Astrocyte (in vitro differentiated cells and primary cell): ENCODE measurements around the gene PLA2G3. TPM values are rescaled to one million over a fixed set of nuclear protein-coding genes. Genes with fewer than 3 reads are reported as not detected.

Source experiments
- DNase-seq: peaks from one replicate; pipeline ENCODE4 v3.0.0-alpha.2; 2010; ENCODE audit warnings: low read depth
- FAIRE-seq: peaks from 2 replicates; lab custom pipeline; 2011; peaks lifted over from hg19 to GRCh38; lab: Jason Lieb, UNC
- H2AFZ ChIP-seq: 2 replicates; pipeline ENCODE4 v1.6.0; 2012; ENCODE audit warnings: low read depth, low read length, inconsistent platforms
- H3K27ac ChIP-seq: 2 replicates; pipeline ENCODE4 v1.5.1; 2011; ENCODE audit warnings: low read depth, low read length, inconsistent platforms
- H3K27me3 ChIP-seq: 2 replicates; pipeline ENCODE4 v1.6.0; 2011; ENCODE audit warnings: low read length, inconsistent platforms; ENCODE audit not compliant: insufficient read depth
- H3K36me3 ChIP-seq: 2 replicates; pipeline ENCODE4 v1.5.1; 2011; ENCODE audit warnings: low read length, inconsistent platforms; ENCODE audit not compliant: insufficient read depth
- H3K4me1 ChIP-seq: 2 replicates; pipeline ENCODE4 v1.5.1; 2011; ENCODE audit warnings: low read length, inconsistent platforms; ENCODE audit not compliant: insufficient read depth
- H3K4me2 ChIP-seq: 2 replicates; pipeline ENCODE4 v1.6.0; 2012; ENCODE audit warnings: low read length, inconsistent platforms
- H3K4me3 ChIP-seq: 2 replicates; pipeline ENCODE4 v1.5.1; 2011; ENCODE audit warnings: low read depth, mild to moderate bottlenecking, low read length, inconsistent platforms; ENCODE audit not compliant: insufficient read depth
- H3K79me2 ChIP-seq: 2 replicates; pipeline ENCODE4 v1.6.0; 2012; ENCODE audit warnings: mild to moderate bottlenecking, low read length, inconsistent platforms; ENCODE audit not compliant: insufficient read depth
- H3K9ac ChIP-seq: 2 replicates; pipeline ENCODE4 v1.6.0; 2012; ENCODE audit warnings: mild to moderate bottlenecking, low read length, inconsistent platforms
- H3K9me3 ChIP-seq: 2 replicates; pipeline ENCODE4 v1.5.1; 2012; ENCODE audit warnings: low read depth, mild to moderate bottlenecking, low read length, inconsistent platforms; ENCODE audit not compliant: insufficient read depth
- H4K20me1 ChIP-seq: 2 replicates; pipeline ENCODE4 v1.6.0; 2012; ENCODE audit warnings: low read length, inconsistent platforms; ENCODE audit not compliant: insufficient read depth
- H3K27ac Mint-ChIP-seq: one replicate; pipeline ENCODE4 v1.8.0; 2021; ENCODE audit warnings: mild to moderate bottlenecking, mixed read lengths; ENCODE audit not compliant: unreplicated experiment
- H3K27me3 Mint-ChIP-seq: one replicate; pipeline ENCODE4 v1.8.0; 2021; ENCODE audit warnings: low read depth, mixed read lengths; ENCODE audit not compliant: unreplicated experiment
- H3K36me3 Mint-ChIP-seq: one replicate; pipeline ENCODE4 v1.8.0; 2021; ENCODE audit warnings: low read depth, mixed read lengths; ENCODE audit not compliant: unreplicated experiment
- H3K4me1 Mint-ChIP-seq: one replicate; pipeline ENCODE4 v1.8.0; 2021; ENCODE audit warnings: low read depth, mixed read lengths; ENCODE audit not compliant: unreplicated experiment
- H3K4me3 Mint-ChIP-seq: one replicate; pipeline ENCODE4 v1.8.0; 2021; ENCODE audit warnings: mild to moderate bottlenecking, moderate library complexity, mixed read lengths; ENCODE audit not compliant: unreplicated experiment
- H3K9me3 Mint-ChIP-seq: one replicate; pipeline ENCODE4 v1.8.0; 2021; ENCODE audit warnings: mild to moderate bottlenecking, mixed read lengths; ENCODE audit not compliant: unreplicated experiment
- CTCF ChIP-seq: IDR thresholded peaks from 2 replicates; pipeline ENCODE4 v1.5.1; 2011; ENCODE audit warnings: low read depth, mild to moderate bottlenecking, inconsistent platforms, low read length, moderate library complexity; ENCODE audit not compliant: insufficient read depth
- EZH2 ChIP-seq: IDR thresholded peaks from 2 replicates; pipeline ENCODE4 v1.6.1; 2012; ENCODE audit warnings: mild to moderate bottlenecking, low read length, inconsistent platforms; ENCODE audit not compliant: insufficient read depth
- total RNA-seq: library from RNA; stranded (reverse); gene quantifications from 2 replicates; pipeline ENCODE4 v1.2.1, GENCODE V29; 2021

Gene PLA2G3
- total RNA-seq, 1 donor from 2014 or later = not detected

- H3K36me3 ChIP-seq = peaks cover 48% of the 10 kb centered on the region
- no peak overlapping the region for H2AFZ ChIP-seq
- Mint-ChIP-seq H3K4me3 (no peak overlapping the region), H3K27ac (no peak overlapping the region), H3K27me3 (no peaks in the 10 kb centered on the region), H3K36me3 (peaks cover 29% of the 10 kb centered on the region), H3K9me3 (no peaks in the 10 kb centered on the region), H3K4me1 (no peaks in the 10 kb centered on the region)
- DNase-seq = no peak
- H3K4me3 ChIP-seq = no peak overlapping the region
- no peaks in the 10 kb centered on the region for H3K4me1 ChIP-seq
- no peak for TF ChIP-seq CTCF
- no peak for TF ChIP-seq EZH2
- no peaks in the 10 kb centered on the region for H3K27me3 ChIP-seq
- no peak overlapping the region for H3K27ac ChIP-seq
- H3K79me2 ChIP-seq = no peaks in the 10 kb centered on the region
- H4K20me1 ChIP-seq = peaks cover 64% of the 10 kb centered on the region
- H3K4me2 ChIP-seq = no peak overlapping the region
- no peak for FAIRE-seq
- no peak overlapping the region for H3K9ac ChIP-seq
- H3K9me3 ChIP-seq = no peaks in the 10 kb centered on the region
These were observed 44.6 kb downstream of the PLA2G3 start for GRCh38 chr22:31095637-31096249.

GRCh38 chr22:31094741-31095140, 45.6 kb downstream of the PLA2G3 start:
- FAIRE-seq = no peak
- Histone ChIP-seq H3K4me1 (no peaks in the 10 kb centered on the region), H3K4me2 (no peak overlapping the region), H3K27me3 (no peaks in the 10 kb centered on the region), H3K9ac (no peak overlapping the region), H2AFZ (no peak overlapping the region), H3K4me3 (no peak overlapping the region), H3K27ac (no peak overlapping the region), H4K20me1 (peaks cover 63% of the 10 kb centered on the region), H3K36me3 (peaks cover 48% of the 10 kb centered on the region), H3K79me2 (no peaks in the 10 kb centered on the region), H3K9me3 (no peaks in the 10 kb centered on the region)
- H3K27me3 Mint-ChIP-seq = no peaks in the 10 kb centered on the region
- H3K4me3 Mint-ChIP-seq = no peak overlapping the region
- TF ChIP-seq CTCF = no peak
- no peak for TF ChIP-seq EZH2
- H3K9me3 Mint-ChIP-seq = no peaks in the 10 kb centered on the region
- no peaks in the 10 kb centered on the region for H3K4me1 Mint-ChIP-seq
- no peak for DNase-seq
- peaks cover 29% of the 10 kb centered on the region for H3K36me3 Mint-ChIP-seq
- H3K27ac Mint-ChIP-seq = no peak overlapping the region

GRCh38 chr22:31094021-31094551, 46.2 kb downstream of the PLA2G3 start:
- H3K9me3 Mint-ChIP-seq = no peaks in the 10 kb centered on the region
- H3K36me3 ChIP-seq = peaks cover 45% of the 10 kb centered on the region
- no peaks in the 10 kb centered on the region for H3K9me3 ChIP-seq
- no peak overlapping the region for H3K27ac Mint-ChIP-seq
- no peak overlapping the region for H2AFZ ChIP-seq
- TF ChIP-seq EZH2 (no peak), CTCF (no peak)
- no peaks in the 10 kb centered on the region for H3K4me1 Mint-ChIP-seq
- no peak overlapping the region for H3K4me2 ChIP-seq
- no peak overlapping the region for H3K9ac ChIP-seq
- H3K27me3 ChIP-seq = no peaks in the 10 kb centered on the region
- H3K27me3 Mint-ChIP-seq = no peaks in the 10 kb centered on the region
- H3K27ac ChIP-seq = no peak overlapping the region
- H4K20me1 ChIP-seq = peaks cover 63% of the 10 kb centered on the region
- peaks cover 29% of the 10 kb centered on the region for H3K36me3 Mint-ChIP-seq
- H3K4me3 ChIP-seq = no peak overlapping the region
- H3K4me1 ChIP-seq = no peaks in the 10 kb centered on the region
- peaks cover 4% of the 10 kb centered on the region for H3K79me2 ChIP-seq
- H3K4me3 Mint-ChIP-seq = no peak overlapping the region
- FAIRE-seq (no peak), DNase-seq (no peak)
